KMS-11 (cell line): ENCODE results near the gene MEX3D.
A peak's percentile ranks its signal among the peaks of the same experiment; 100 is the strongest.

ENCODE experiments used
- H2AFZ ChIP-seq: fragments of 200-600 bp; sonication (generic); 2 replicates; pipeline ENCODE4 v1.6.1; 2016; ENCODE audit warnings: antibody characterized with exemption, mixed run types, low read depth
- H3K27ac ChIP-seq: fragments of 200-600 bp; sonication (generic); 2 replicates; pipeline ENCODE4 v1.6.1; 2016; ENCODE audit warnings: mild to moderate bottlenecking, mixed run types
- H3K27me3 ChIP-seq: fragments of 200-600 bp; sonication (generic); 2 replicates; pipeline ENCODE4 v1.6.1; 2017; ENCODE audit warnings: mild to moderate bottlenecking, low read depth, mixed run types, moderate library complexity; ENCODE audit not compliant: insufficient read depth
- H3K36me3 ChIP-seq: fragments of 200-600 bp; sonication (generic); 2 replicates; pipeline ENCODE4 v1.6.1; 2017; ENCODE audit warnings: mild to moderate bottlenecking, mixed run types; ENCODE audit not compliant: insufficient read depth
- H3K4me1 ChIP-seq: fragments of 200-600 bp; sonication (generic); 2 replicates; pipeline ENCODE4 v1.6.1; 2016; ENCODE audit warnings: mild to moderate bottlenecking, low read depth, mixed run types; ENCODE audit not compliant: poor library complexity, severe bottlenecking
- H3K4me2 ChIP-seq: fragments of 200-600 bp; sonication (generic); 2 replicates; pipeline ENCODE4 v1.7.0; 2016; ENCODE audit warnings: mild to moderate bottlenecking, mixed run types
- H3K4me3 ChIP-seq: fragments of 200-600 bp; sonication (generic); IDR thresholded peaks from 2 replicates; pipeline ENCODE4 v1.6.1; 2017; ENCODE audit warnings: low read depth, low read length, mixed read lengths; ENCODE audit not compliant: insufficient read depth
- H3K79me2 ChIP-seq: fragments of 200-600 bp; sonication (generic); 2 replicates; pipeline ENCODE4 v1.6.1; 2016; ENCODE audit warnings: low read depth, mixed run types; ENCODE audit not compliant: insufficient read depth
- H3K9ac ChIP-seq: fragments of 200-600 bp; sonication (generic); 2 replicates; pipeline ENCODE4 v1.6.1; 2016; ENCODE audit warnings: mild to moderate bottlenecking, mixed run types
- H4K20me1 ChIP-seq: fragments of 200-600 bp; sonication (generic); 2 replicates; pipeline ENCODE4 v1.6.1; 2016; ENCODE audit warnings: mild to moderate bottlenecking, mixed run types; ENCODE audit not compliant: insufficient read depth
- CTCF ChIP-seq: fragments of 200-600 bp; sonication (generic); conservative IDR thresholded peaks from 2 replicates; pipeline ENCODE4 v1.6.1; 2017; ENCODE audit warnings: low read depth, mild to moderate bottlenecking, antibody characterized with exemption, low read length, moderate library complexity, mixed read lengths

MEX3D gene

GRCh38 chr19:1599460-1599846, 31.3 kb upstream of the MEX3D start:
- Histone ChIP-seq H3K79me2 (peaks cover 35% of the 10 kb centered on the region), H3K36me3 (no peaks in the 10 kb centered on the region; the same call in 1 of the 2 replicates), H3K27me3 (no peaks in the 10 kb centered on the region), H3K27ac (no peak overlapping the region), H3K9ac (no peak overlapping the region), H3K4me2 (no peak overlapping the region), H2AFZ (no peak overlapping the region), H3K4me3 (no peak overlapping the region), H4K20me1 (no peaks in the 10 kb centered on the region), H3K4me1 (peaks cover 9% of the 10 kb centered on the region)
- TF ChIP-seq CTCF: no peak

- no peak overlapping the region for H3K9ac ChIP-seq
- peaks cover 3% of the 10 kb centered on the region for H3K4me1 ChIP-seq
These were observed 30.8 kb upstream of the MEX3D start for GRCh38 chr19:1598777-1599459.

GRCh38 chr19:1593501-1593772, 25.3 kb upstream of the MEX3D start:
- Histone ChIP-seq H3K36me3 (no peaks in the 10 kb centered on the region; the same call in 1 of the 2 replicates), H4K20me1 (no peaks in the 10 kb centered on the region), H3K9ac (no peak overlapping the region), H3K79me2 (peaks cover 37% of the 10 kb centered on the region), H3K27me3 (no peaks in the 10 kb centered on the region), H3K4me2 (peak overlapping the region; percentile 82; the same call in 1 of the 2 replicates), H2AFZ (peak overlapping the region; percentile 78), H3K4me3 (no peak overlapping the region), H3K27ac (no peak overlapping the region), H3K4me1 (peaks cover 20% of the 10 kb centered on the region)
- TF ChIP-seq CTCF: no peak

More at GRCh38 chr19:1598777-1599459, 30.8 kb upstream of the MEX3D start:
- no peak overlapping the region for H3K27ac ChIP-seq
- no peak for TF ChIP-seq CTCF
- no peak overlapping the region for H2AFZ ChIP-seq
- H3K4me3 ChIP-seq: no peak overlapping the region
- no peaks in the 10 kb centered on the region; the same call in 1 of the 2 replicates for H3K36me3 ChIP-seq
- H3K27me3 ChIP-seq: no peaks in the 10 kb centered on the region
- H3K4me2 ChIP-seq: no peak overlapping the region
- H4K20me1 ChIP-seq: no peaks in the 10 kb centered on the region
- H3K79me2 ChIP-seq: peaks cover 29% of the 10 kb centered on the region

- Histone ChIP-seq H3K79me2 (peaks cover 42% of the 10 kb centered on the region), H3K4me3 (peak within 1 kb of the TSS; percentile 56), H3K4me1 (peaks cover 20% of the 10 kb centered on the region), H3K4me2 (peak within 1 kb of the TSS; percentile 82), H3K9ac (peak within 1 kb of the TSS; percentile 100), H4K20me1 (no peaks in the 10 kb centered on the region), H3K36me3 (no peaks in the 10 kb centered on the region), H3K27ac (peak within 1 kb of the TSS; percentile 99), H2AFZ (peak within 1 kb of the TSS; percentile 78), H3K27me3 (no peaks in the 10 kb centered on the region)
- no peak for TF ChIP-seq CTCF
These were observed 24.8 kb upstream of the MEX3D start, which contains the start of gene MBD3 for GRCh38 chr19:1592755-1593500. TSS of gene MBD3 (minus strand) at chr19:1592865. CDS start at chr19:1592631, 234 bp downstream.
